IMR-90 (cell line): ENCODE data around the gene CFAP90.

Source experiments
- BHLHE40 ChIP-seq: fragments of 150-350 bp; IDR thresholded peaks from 2 replicates; pipeline ENCODE4 v1.6.1; 2016; ENCODE audit warnings: mild to moderate bottlenecking, low read depth, low read length
- TF ChIP-seq, protein P1 (sequence below): conservative IDR thresholded peaks from 2 replicates; pipeline ENCODE4 v1.5.1; 2012; ENCODE audit warnings: mild to moderate bottlenecking, low read depth, low read length, improper control_type of control experiment

DNA sequence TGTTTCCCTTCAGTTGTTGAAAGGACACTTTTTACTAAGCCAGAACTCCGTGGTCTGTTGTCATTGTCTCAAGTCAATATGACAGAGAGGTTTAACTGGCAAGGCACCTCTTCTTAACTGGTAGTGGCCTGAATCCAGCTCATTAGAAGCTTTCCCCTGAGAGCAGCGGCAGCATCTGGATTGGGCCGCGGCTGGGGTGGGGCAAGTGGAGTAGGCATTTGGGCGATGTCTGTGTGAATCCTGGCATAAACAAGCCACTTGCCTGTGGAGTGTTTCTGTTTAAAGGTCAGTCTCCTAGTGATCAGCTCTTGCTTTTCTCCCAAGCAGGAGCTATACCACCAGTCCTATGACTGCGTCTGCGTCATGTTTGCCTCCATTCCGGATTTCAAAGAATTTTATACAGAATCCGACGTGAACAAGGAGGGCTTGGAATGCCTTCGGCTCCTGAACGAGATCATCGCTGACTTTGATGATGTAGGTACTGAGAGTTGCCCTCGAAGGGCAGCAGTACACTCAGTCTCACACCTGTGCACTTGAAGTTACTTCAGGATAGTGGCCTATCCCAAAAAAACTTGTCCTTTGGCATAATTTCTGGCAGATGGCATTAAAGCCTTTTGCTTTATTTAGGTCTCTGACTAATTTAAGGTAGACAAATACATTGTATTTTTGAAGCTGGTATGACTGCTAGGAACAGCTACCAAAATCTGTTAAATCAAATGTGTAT is 48.9 kb downstream of the CFAP90 start:
- TF ChIP-seq, protein P1, sequence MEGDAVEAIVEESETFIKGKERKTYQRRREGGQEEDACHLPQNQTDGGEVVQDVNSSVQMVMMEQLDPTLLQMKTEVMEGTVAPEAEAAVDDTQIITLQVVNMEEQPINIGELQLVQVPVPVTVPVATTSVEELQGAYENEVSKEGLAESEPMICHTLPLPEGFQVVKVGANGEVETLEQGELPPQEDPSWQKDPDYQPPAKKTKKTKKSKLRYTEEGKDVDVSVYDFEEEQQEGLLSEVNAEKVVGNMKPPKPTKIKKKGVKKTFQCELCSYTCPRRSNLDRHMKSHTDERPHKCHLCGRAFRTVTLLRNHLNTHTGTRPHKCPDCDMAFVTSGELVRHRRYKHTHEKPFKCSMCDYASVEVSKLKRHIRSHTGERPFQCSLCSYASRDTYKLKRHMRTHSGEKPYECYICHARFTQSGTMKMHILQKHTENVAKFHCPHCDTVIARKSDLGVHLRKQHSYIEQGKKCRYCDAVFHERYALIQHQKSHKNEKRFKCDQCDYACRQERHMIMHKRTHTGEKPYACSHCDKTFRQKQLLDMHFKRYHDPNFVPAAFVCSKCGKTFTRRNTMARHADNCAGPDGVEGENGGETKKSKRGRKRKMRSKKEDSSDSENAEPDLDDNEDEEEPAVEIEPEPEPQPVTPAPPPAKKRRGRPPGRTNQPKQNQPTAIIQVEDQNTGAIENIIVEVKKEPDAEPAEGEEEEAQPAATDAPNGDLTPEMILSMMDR: no peak
- TF ChIP-seq BHLHE40: no peak
